Activated T-cell treated with anti-CD3 and anti-CD28 coated beads, Interleukin-2, amount 50 U/mL, for 72 hours (primary cell): ENCODE results near the gene TP53. TPM values are rescaled to one million over a fixed set of nuclear protein-coding genes. Genes with fewer than 3 reads are reported as not detected.
A peak's percentile ranks its signal among the peaks of the same experiment; 100 is the strongest.

Experiments used
- ATAC-seq, 2 donors: fragments of 150-1000 bp; cut with Tn5 transposase; replicated peaks in 1 of 2; 2 replicates each; pipeline ENCODE4 v1.10.0; 2021; ENCODE audit warnings: moderate library complexity in 2 of 2, mild to moderate bottlenecking in 1 of 2
- DNase-seq, 2 donors: peaks; one replicate each; pipeline ENCODE4 v3.0.0; 2021 to 2022; ENCODE audit warnings: mixed read lengths in 1 of 2
- H3K27ac Mint-ChIP-seq: one replicate; pipeline ENCODE4 v1.8.0; 2022; ENCODE audit warnings: mild to moderate bottlenecking, moderate library complexity, mixed read lengths
- H3K27me3 Mint-ChIP-seq: one replicate; pipeline ENCODE4 v1.8.0; 2022; ENCODE audit warnings: low read depth, mixed read lengths
- H3K36me3 Mint-ChIP-seq, 2 donors: one replicate each; pipeline ENCODE4 v1.8.0; 2022; ENCODE audit warnings: mixed read lengths in 2 of 2, mild to moderate bottlenecking in 1 of 2; ENCODE audit not compliant: insufficient read depth in 2 of 2
- H3K4me1 Mint-ChIP-seq: one replicate; pipeline ENCODE4 v1.8.0; 2022; ENCODE audit warnings: low read depth, mixed read lengths
- H3K4me3 Mint-ChIP-seq, 2 donors: one replicate each; pipeline ENCODE4 v1.8.0; 2022; ENCODE audit warnings: mild to moderate bottlenecking in 2 of 2, mixed read lengths in 2 of 2, moderate library complexity in 2 of 2
- H3K9me3 Mint-ChIP-seq, 2 donors: one replicate each; pipeline ENCODE4 v1.8.0; 2022; ENCODE audit warnings: mixed read lengths in 2 of 2
- total RNA-seq, 2 donors: library from RNA; stranded (reverse); gene quantifications; one replicate each; pipeline ENCODE4 v1.2.3, GENCODE V29; 2022

The TP53 gene
- total RNA-seq, result 100 to 1,000 TPM; 183 to 189 TPM

DNA sequence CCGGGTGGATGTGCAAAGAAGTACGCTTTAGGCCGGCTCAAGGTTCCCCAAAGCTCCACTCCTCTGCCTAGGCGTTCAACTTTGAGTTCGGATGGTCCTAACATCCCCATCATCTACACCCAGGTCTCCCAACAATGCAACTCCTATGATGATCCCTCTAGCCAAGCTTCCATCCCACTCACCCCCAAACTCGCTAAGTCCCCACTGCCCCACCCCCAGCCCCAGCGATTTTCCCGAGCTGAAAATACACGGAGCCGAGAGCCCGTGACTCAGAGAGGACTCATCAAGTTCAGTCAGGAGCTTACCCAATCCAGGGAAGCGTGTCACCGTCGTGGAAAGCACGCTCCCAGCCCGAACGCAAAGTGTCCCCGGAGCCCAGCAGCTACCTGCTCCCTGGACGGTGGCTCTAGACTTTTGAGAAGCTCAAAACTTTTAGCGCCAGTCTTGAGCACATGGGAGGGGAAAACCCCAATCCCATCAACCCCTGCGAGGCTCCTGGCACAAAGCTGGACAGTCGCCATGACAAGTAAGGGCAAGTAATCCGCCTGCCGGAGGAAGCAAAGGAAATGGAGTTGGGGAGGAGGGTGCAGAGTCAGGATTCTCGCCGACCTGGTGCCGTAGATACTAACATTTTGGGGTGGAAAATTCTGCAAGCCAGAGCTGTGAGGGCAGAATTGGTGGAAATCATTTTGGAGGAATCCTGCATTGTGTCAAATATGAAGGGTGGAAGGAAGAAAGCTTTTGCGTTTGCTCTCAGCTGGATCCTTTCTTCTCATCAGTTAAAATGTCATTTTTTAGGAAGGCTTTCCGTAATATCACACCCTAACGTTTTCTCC lies at the start of gene TP53:
TP53 (minus strand) TSS at position 419 of the 836 bp plus-strand sequence. CDS start 10,896 bp downstream, outside the sequence.
- H3K4me1 Mint-ChIP-seq, result peaks cover 48% of the 10 kb centered on the region
- peak within 1 kb of the TSS; percentile 88 to 97 for H3K4me3 Mint-ChIP-seq
- no peaks in the 10 kb centered on the region for H3K9me3 Mint-ChIP-seq
- DNase-seq (peak; percentile 89 to 94), ATAC-seq (peak; percentile 54 to 59)
- H3K27me3 Mint-ChIP-seq, result no peaks in the 10 kb centered on the region
- peaks cover 5 to 23% of the 10 kb centered on the region in 2 donors for H3K36me3 Mint-ChIP-seq
- peak within 1 kb of the TSS; percentile 99 for H3K27ac Mint-ChIP-seq

- H3K9me3 Mint-ChIP-seq, result no peaks in the 10 kb centered on the region
- ATAC-seq (no peak), DNase-seq (no peak)
- H3K27me3 Mint-ChIP-seq, result peaks cover 8% of the 10 kb centered on the region
- no peak overlapping the region for H3K27ac Mint-ChIP-seq
- H3K36me3 Mint-ChIP-seq, result no peaks in the 10 kb centered on the region
- no peaks in the 10 kb centered on the region for H3K4me1 Mint-ChIP-seq
- no peak overlapping the region for H3K4me3 Mint-ChIP-seq
These were observed 45.8 kb upstream of the TP53 start for GRCh38 chr17:7732981-7733539.

GRCh38 chr17:7729816-7730215 lies 42.5 kb upstream of the TP53 start:
- Mint-ChIP-seq H3K27me3 (peaks cover 7% of the 10 kb centered on the region), H3K4me1 (no peaks in the 10 kb centered on the region), H3K36me3 (no peaks in the 10 kb centered on the region), H3K9me3 (no peaks in the 10 kb centered on the region), H3K27ac (no peak overlapping the region), H3K4me3 (no peak overlapping the region)
- ATAC-seq (no peak), DNase-seq (no peak)

DNA sequence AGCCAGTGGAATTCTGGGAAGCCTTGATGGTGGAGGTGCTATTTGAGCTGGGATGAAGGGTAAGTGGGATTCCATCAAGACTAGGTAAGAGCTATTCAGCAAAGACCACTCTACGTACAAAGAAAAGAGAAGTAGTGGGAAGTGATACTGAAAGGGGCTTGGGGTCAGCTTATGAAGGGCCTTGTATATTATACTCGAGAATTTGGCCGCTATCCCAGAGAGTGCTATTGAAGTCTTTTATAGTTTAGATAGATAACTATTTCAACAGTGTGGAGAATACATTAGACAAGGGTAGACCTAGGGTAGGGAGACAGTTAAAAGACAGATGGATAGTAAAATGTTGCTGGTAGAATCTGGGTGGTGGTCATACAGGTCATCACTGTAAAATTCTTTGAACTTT lies 40.6 kb upstream of the TP53 start:
- H3K27me3 Mint-ChIP-seq, result peaks cover 14% of the 10 kb centered on the region
- ATAC-seq (no peak), DNase-seq (no peak)
- no peaks in the 10 kb centered on the region for H3K9me3 Mint-ChIP-seq
- H3K36me3 Mint-ChIP-seq, result no peaks in the 10 kb centered on the region
- no peak overlapping the region for H3K4me3 Mint-ChIP-seq
- H3K4me1 Mint-ChIP-seq, result no peaks in the 10 kb centered on the region
- H3K27ac Mint-ChIP-seq, result no peak overlapping the region

- Mint-ChIP-seq H3K9me3 (no peaks in the 10 kb centered on the region), H3K27me3 (peaks cover 66% of the 10 kb centered on the region), H3K36me3 (no peaks in the 10 kb centered on the region), H3K4me1 (peaks cover 18% of the 10 kb centered on the region), H3K4me3 (no peak overlapping the region), H3K27ac (no peak overlapping the region)
- no peak for ATAC-seq
- no peak for DNase-seq
These were observed 34.3 kb upstream of the TP53 start for GRCh38 chr17:7721612-7722011.

DNA sequence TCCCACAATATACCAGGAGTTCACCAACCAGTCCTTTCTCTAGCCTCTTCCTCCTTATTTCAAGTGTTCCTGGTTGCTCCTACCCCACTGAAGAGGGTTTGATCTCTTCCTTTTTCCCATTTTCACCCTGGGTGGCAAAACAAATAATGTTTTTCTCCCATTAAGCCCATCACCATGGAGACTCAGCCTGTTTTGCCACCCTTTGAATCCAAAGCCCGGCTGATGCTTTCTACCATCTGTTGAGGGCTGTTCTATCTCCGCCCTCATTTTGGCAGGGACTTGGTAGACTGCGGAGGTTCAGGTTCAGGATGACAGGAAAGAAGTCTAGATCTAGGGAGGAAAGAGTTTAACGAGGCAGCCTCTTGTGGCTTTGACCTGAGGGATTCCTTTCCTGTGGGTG lies 32.8 kb upstream of the TP53 start:
- DNase-seq (no peak), ATAC-seq (no peak)
- H3K4me1 Mint-ChIP-seq, result peaks cover 23% of the 10 kb centered on the region
- no peaks in the 10 kb centered on the region for H3K36me3 Mint-ChIP-seq
- peaks cover 78% of the 10 kb centered on the region for H3K27me3 Mint-ChIP-seq
- H3K9me3 Mint-ChIP-seq, result no peaks in the 10 kb centered on the region
- no peak overlapping the region for H3K27ac Mint-ChIP-seq
- H3K4me3 Mint-ChIP-seq, result no peak overlapping the region

DNA sequence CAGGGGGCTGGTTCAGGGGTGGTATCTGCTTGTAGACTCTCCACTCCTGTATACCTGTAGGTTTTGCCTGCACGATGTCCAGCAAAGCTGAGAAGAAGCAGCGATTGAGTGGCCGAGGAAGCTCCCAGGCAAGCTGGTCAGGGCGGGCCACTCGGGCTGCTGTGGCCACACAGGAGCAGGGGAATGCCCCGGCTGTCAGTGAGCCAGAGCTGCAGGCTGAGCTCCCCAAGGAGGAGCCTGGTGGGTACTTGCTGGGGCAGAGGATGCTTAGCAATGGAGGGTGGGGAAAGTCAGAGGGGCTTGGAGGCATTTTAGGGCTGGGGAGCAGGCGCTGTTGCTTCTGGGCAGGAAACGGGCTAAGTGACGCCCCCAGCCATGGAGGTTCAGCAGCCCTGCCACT lies 32.4 kb upstream of the TP53 start:
- H3K4me3 Mint-ChIP-seq, result no peak overlapping the region
- H3K36me3 Mint-ChIP-seq, result no peaks in the 10 kb centered on the region

GRCh38 chr17:7717756-7718350 lies 30.6 kb upstream of the TP53 start:
- Mint-ChIP-seq H3K9me3 (no peaks in the 10 kb centered on the region), H3K4me1 (peaks cover 23% of the 10 kb centered on the region), H3K27ac (no peak overlapping the region), H3K27me3 (peaks cover 86% of the 10 kb centered on the region), H3K4me3 (peak overlapping the region; percentile 88), H3K36me3 (no peaks in the 10 kb centered on the region)
- peak in 1 of 2 donors; percentile 33 for DNase-seq
- ATAC-seq, result peak in 1 of 2 donors; percentile 45

More for the DNA sequence above, 32.4 kb upstream of the TP53 start:
- no peaks in the 10 kb centered on the region for H3K9me3 Mint-ChIP-seq
- H3K27ac Mint-ChIP-seq, result no peak overlapping the region
- H3K4me1 Mint-ChIP-seq, result peaks cover 23% of the 10 kb centered on the region
- ATAC-seq (no peak), DNase-seq (no peak)
- H3K27me3 Mint-ChIP-seq, result peaks cover 78% of the 10 kb centered on the region

DNA sequence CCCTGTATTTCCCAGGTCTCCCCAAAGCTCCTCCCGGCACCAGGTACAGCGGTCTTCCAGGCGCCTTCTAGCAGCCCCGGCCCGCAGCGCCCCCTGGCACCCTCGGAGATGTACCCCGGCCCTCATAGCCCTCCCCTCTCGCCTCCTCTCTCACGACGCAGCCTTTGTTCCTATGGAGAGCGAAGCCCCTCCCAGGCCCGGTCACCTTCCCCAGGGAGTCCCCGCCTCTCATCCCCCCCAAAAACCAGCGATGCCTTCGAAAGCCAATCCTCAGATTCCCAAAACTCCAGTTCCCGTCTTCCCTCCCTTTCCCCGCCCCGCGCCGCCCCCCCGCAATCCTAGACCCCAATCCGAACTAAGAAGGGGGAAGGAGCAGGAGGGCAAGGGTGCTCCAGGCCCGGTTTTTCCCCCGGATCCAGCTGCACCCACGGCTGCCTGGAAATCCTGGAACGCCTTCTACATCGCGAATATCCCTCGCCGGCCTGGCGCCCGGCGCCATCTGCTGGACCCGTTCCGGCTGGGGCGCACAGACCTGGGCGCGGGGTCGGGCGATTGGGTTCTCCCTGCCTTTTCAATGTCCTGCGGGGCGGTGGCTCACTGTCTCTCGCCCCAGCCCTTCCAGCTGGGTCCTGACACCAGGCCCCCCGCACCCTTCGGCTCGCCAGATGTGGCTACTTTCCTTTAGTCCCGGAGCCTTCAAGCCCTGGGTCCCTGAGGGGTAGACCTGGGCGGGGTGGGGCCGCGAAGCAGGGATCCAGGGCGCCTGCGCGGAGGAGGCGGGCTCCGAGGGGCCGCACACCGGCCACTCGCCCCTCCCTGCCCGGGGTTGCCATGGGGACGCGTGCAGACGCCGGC lies 29.8 kb upstream of the TP53 start, which contains the start of gene DNAH2:
DNAH2 (plus strand) TSS at position 844 of the 855 bp plus-strand sequence. CDS start 1,991 bp downstream, outside the sequence.
- no peaks in the 10 kb centered on the region for H3K9me3 Mint-ChIP-seq
- peaks cover 87% of the 10 kb centered on the region for H3K27me3 Mint-ChIP-seq
- H3K4me3 Mint-ChIP-seq, result peak within 1 kb of the TSS; percentile 88
- H3K36me3 Mint-ChIP-seq, result no peaks in the 10 kb centered on the region
- peak; percentile 85 to 88 for ATAC-seq
- H3K27ac Mint-ChIP-seq, result no peak within 1 kb of the TSS
- H3K4me1 Mint-ChIP-seq, result peaks cover 23% of the 10 kb centered on the region
- DNase-seq, result peak; percentile 61 to 69

DNA sequence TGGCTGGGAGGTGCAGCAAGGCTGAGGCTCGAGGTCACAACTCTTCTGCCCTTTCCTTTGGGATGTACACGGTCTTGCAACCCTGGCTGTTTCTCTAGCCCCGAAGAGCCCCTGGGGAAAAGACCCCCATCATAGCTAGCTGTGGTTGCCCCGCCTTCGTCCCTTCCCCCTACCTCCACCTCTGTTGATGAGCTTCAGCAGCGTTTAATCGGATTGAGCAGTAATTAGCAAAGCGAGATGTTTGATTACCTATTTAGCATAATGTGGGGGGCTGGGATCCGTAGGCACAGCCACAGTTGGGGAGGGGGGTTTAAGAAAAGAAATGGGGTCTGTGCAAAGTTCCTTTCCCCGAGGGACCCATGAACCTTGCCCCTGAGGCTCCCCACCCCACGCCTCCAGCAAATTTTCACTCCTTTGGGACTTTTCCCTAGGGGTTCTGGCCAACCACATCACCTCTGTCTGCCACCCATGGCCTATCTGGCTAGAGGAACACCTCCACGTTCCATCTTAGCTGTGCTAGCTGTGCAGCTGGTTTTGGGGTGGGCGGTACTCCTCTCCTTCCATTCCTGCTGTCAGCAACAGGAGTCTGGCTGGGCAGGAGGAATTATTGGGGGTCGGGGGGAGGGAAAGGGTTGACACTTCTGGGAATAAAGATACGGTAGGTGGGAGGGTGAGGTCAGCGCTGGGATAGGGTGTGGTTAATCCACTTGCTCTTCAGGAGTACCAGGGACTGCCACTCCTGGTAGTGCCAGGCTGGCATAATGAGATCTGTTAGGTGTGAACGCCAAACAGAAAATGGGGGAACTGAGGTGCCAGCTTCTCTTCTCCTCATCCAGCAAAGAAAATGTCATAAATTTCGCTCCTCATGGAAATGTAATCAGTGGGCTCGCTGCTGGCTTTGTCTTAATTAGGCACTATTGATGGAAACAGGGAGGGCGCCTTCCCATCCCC lies 28.9 kb upstream of the TP53 start:
- Mint-ChIP-seq H3K9me3 (no peaks in the 10 kb centered on the region), H3K4me3 (peak overlapping the region; percentile 88), H3K27me3 (peaks cover 88% of the 10 kb centered on the region), H3K36me3 (no peaks in the 10 kb centered on the region), H3K4me1 (peaks cover 23% of the 10 kb centered on the region), H3K27ac (no peak overlapping the region)
- DNase-seq (no peak), ATAC-seq (no peak)

- DNase-seq (no peak), ATAC-seq (no peak)
- Mint-ChIP-seq H3K27ac (no peak overlapping the region), H3K4me3 (no peak overlapping the region), H3K36me3 (no peaks in the 10 kb centered on the region), H3K4me1 (peaks cover 29% of the 10 kb centered on the region), H3K9me3 (no peaks in the 10 kb centered on the region), H3K27me3 (peaks cover 86% of the 10 kb centered on the region)
These were observed 27.7 kb upstream of the TP53 start for GRCh38 chr17:7714721-7715594.
